ENCODE data around the gene PPIA.
"Not testable (repeated sequence)": the region's sequence is repeated elsewhere in the genome, so short reads cannot be mapped to it uniquely, and the experiment has no call there.

PPIA gene

GRCh38 chr7:44814919-44815318, 18.4 kb downstream of the PPIA start:
- H3K27ac Mint-ChIP-seq, result no peak overlapping the region

GRCh38 chr7:44819292-44819691, 22.8 kb downstream of the PPIA start:
- Mint-ChIP-seq H3K27me3 (ENCODE audit: low read depth) (no peaks in the 10 kb centered on the region), H3K36me3 (ENCODE audit: low read depth) (peaks cover 8% of the 10 kb centered on the region), H3K27ac (no peak overlapping the region), H3K9me3 (no peaks in the 10 kb centered on the region), H3K4me3 (no peak overlapping the region), H3K4me1 (no peaks in the 10 kb centered on the region)
- TF ChIP-seq CTCF (IDR thresholded peaks at IDR 0.05; ENCODE audit: unreplicated experiment in 3 of 3), result no peak

More at GRCh38 chr7:44814919-44815318, 18.4 kb downstream of the PPIA start:
- Mint-ChIP-seq H3K36me3 (ENCODE audit: low read depth) (no peaks in the 10 kb centered on the region), H3K4me1 (no peaks in the 10 kb centered on the region), H3K9me3 (no peaks in the 10 kb centered on the region), H3K27me3 (ENCODE audit: low read depth) (no peaks in the 10 kb centered on the region), H3K4me3 (no peak overlapping the region)
- TF ChIP-seq CTCF (IDR thresholded peaks at IDR 0.05; ENCODE audit: unreplicated experiment in 3 of 3), result no peak

GRCh38 chr7:44823255-44823781, 26.8 kb downstream of the PPIA start:
- no peak for TF ChIP-seq CTCF (IDR thresholded peaks at IDR 0.05; ENCODE audit: unreplicated experiment in 3 of 3)
- Mint-ChIP-seq H3K4me3 (no peak overlapping the region), H3K9me3 (no peaks in the 10 kb centered on the region), H3K4me1 (no peaks in the 10 kb centered on the region), H3K27ac (no peak overlapping the region), H3K27me3 (ENCODE audit: low read depth) (no peaks in the 10 kb centered on the region), H3K36me3 (ENCODE audit: low read depth) (peaks cover 28% of the 10 kb centered on the region)

- H3K9me3 Mint-ChIP-seq, result no peaks in the 10 kb centered on the region
- TF ChIP-seq CTCF (IDR thresholded peaks at IDR 0.05; ENCODE audit: unreplicated experiment in 3 of 3), result no peak
- no peaks in the 10 kb centered on the region for H3K4me1 Mint-ChIP-seq
- peak overlapping the region in 1 of 3 experiments; percentile 1 for H3K27ac Mint-ChIP-seq
- H3K27me3 Mint-ChIP-seq (ENCODE audit: low read depth), result no peaks in the 10 kb centered on the region
- peaks cover 41% of the 10 kb centered on the region for H3K36me3 Mint-ChIP-seq (ENCODE audit: low read depth)
- H3K4me3 Mint-ChIP-seq, result no peak overlapping the region
These were observed 28.5 kb downstream of the PPIA start for GRCh38 chr7:44824894-44825526.

GRCh38 chr7:44827567-44827966, 31.1 kb downstream of the PPIA start:
- Mint-ChIP-seq H3K9me3 (no peaks in the 10 kb centered on the region), H3K4me1 (no peaks in the 10 kb centered on the region), H3K36me3 (ENCODE audit: low read depth) (peaks cover 60% of the 10 kb centered on the region), H3K27ac (no peak overlapping the region), H3K4me3 (no peak overlapping the region), H3K27me3 (ENCODE audit: low read depth) (no peaks in the 10 kb centered on the region)
- TF ChIP-seq CTCF (IDR thresholded peaks at IDR 0.05; ENCODE audit: unreplicated experiment in 3 of 3), result no peak

GRCh38 chr7:44838751-44839150, 42.3 kb downstream of the PPIA start:
- Mint-ChIP-seq H3K4me1 (no peaks in the 10 kb centered on the region), H3K27ac (peak overlapping the region in 2 of 3 experiments; percentile 29 to 56), H3K27me3 (ENCODE audit: low read depth) (no peaks in the 10 kb centered on the region), H3K4me3 (no peak overlapping the region), H3K9me3 (no peaks in the 10 kb centered on the region), H3K36me3 (ENCODE audit: low read depth) (peaks cover 57% of the 10 kb centered on the region)
- no peak for TF ChIP-seq CTCF (IDR thresholded peaks at IDR 0.05; ENCODE audit: unreplicated experiment in 3 of 3)

GRCh38 chr7:44842675-44843074, 46.2 kb downstream of the PPIA start:
- Mint-ChIP-seq H3K36me3 (ENCODE audit: low read depth) (peaks cover 31% of the 10 kb centered on the region), H3K27ac (peak overlapping the region in 1 of 3 experiments; percentile 13), H3K4me1 (peaks cover 24% of the 10 kb centered on the region)
- H3K27me3 Mint-ChIP-seq (ENCODE audit: low read depth); H3K9me3 Mint-ChIP-seq; H3K4me3 Mint-ChIP-seq: not testable (repeated sequence)

GRCh38 chr7:44843440-44843839, 47.0 kb downstream of the PPIA start:
- Mint-ChIP-seq H3K36me3 (ENCODE audit: low read depth) (peaks cover 29% of the 10 kb centered on the region), H3K4me1 (peaks cover 24% of the 10 kb centered on the region)
- not testable (repeated sequence) for H3K4me3 Mint-ChIP-seq; H3K27me3 Mint-ChIP-seq (ENCODE audit: low read depth); H3K27ac Mint-ChIP-seq; H3K9me3 Mint-ChIP-seq

All from nephron (organoid).